Gastrocnemius medialis (tissue), 4 donors: ENCODE measurements around the gene CLSTN2.

ENCODE experiments used
- POLR2A ChIP-seq, 2 donors: fragments of 450-650 bp; IDR thresholded peaks; one replicate each; pipeline ENCODE4 v1.6.1; 2017; ENCODE audit warnings: antibody characterized with exemption in 2 of 2, mild to moderate bottlenecking in 2 of 2, moderate library complexity in 2 of 2
- TF ChIP-seq, protein P1 (sequence below), 5 experiments: fragments of 450-650 bp in 3 of 5; fragments of 200-600 bp in 2 of 5; sonication (generic) in 2 of 5; IDR thresholded peaks in 4 of 5; conservative IDR thresholded peaks in 1 of 5; 1 replicate in 4 of 5; 2 replicates in 1 of 5; pipeline ENCODE4 v1.5.1; 2016 to 2019; ENCODE audit warnings: antibody characterized with exemption in 5 of 5, mild to moderate bottlenecking in 3 of 5, moderate library complexity in 3 of 5

DNA sequence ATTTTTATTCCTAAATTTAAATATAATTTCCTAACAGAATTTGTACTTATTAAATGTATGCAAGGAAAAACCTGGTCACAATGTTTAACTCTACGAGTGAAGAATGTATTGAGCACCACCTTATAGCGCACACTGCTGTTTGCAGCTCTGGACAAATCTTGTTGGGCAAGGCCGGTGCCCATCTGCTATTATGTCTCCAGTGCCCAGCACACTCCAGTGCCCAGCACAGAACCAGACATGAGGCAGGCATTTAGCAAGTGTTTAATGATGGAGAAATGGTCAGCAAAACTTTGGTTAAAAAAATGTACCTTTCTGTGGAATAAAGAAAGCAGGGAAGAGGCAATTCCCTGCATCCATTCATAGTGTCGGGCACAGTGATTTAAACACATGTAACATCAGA is 488.2 kb downstream of the CLSTN2 start:
- TF ChIP-seq, protein P1, sequence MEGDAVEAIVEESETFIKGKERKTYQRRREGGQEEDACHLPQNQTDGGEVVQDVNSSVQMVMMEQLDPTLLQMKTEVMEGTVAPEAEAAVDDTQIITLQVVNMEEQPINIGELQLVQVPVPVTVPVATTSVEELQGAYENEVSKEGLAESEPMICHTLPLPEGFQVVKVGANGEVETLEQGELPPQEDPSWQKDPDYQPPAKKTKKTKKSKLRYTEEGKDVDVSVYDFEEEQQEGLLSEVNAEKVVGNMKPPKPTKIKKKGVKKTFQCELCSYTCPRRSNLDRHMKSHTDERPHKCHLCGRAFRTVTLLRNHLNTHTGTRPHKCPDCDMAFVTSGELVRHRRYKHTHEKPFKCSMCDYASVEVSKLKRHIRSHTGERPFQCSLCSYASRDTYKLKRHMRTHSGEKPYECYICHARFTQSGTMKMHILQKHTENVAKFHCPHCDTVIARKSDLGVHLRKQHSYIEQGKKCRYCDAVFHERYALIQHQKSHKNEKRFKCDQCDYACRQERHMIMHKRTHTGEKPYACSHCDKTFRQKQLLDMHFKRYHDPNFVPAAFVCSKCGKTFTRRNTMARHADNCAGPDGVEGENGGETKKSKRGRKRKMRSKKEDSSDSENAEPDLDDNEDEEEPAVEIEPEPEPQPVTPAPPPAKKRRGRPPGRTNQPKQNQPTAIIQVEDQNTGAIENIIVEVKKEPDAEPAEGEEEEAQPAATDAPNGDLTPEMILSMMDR (IDR thresholded peaks at IDR 0.05 in 4 of 5, conservative IDR thresholded peaks at IDR 0.05 in 1 of 5): no peak
- TF ChIP-seq POLR2A (IDR thresholded peaks at IDR 0.05): no peak
